Muscle of back (tissue), 11 donors: ENCODE data around the gene EEF1AKMT2. TPM values are rescaled to one million over a fixed set of nuclear protein-coding genes. Genes with fewer than 3 reads are reported as not detected.

Experiments
- DNase-seq, 3 donors: peaks; one replicate each; pipeline versions ENCODE4 v3.0.0 to v3.0.0-alpha.2; 2013
- polyA plus RNA-seq, 10 donors: library from polyadenylated mRNA; unstranded; fragments of 120-200 nt; gene quantifications; one replicate each; pipeline ENCODE4 v1.2.1, GENCODE V29; 2013; ENCODE audit not compliant: insufficient read length in 10 of 10

Gene EEF1AKMT2
- polyA plus RNA-seq, 10 donors: 20.5 to 29.0 (median 23.2) TPM

DNA sequence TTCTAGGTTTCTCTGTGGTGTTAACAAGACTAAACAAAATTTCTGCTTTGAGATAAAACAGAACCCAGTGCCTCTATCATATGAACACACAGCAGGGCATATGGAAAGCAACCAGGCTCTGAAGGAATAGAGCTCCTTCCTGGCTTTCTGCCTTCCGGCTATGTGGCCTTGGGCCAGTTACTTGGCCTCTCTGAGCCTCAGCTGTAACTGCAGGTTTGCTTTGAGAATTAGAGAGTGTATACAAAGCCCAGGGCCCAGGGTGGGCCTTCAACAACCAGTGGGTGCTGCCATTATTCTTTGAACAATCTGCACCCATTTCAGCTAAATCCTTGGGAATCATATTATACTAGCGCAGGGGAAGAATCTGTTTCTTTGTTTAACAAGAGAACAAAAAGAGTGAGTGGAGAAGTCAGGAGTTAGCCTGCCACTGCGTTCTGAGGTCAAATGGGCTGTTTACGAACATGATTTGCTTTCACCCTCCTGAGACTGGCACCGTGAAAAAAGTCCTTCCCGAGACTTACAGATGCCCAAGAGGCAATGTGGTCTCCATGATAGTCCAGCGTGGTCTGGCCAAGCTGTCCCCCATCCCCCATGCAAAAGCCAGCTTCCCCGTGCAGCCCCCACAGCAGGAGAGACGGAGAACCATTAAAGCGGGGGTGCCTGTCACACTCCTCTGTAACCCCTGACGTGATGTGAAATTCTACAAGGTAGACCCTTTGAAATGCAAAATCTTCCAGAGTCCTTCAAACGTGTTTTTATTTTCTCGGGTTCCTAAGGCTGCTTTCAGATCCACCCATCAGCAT is 52.4 kb downstream of the EEF1AKMT2 start:
- DNase-seq: no peak

DNA sequence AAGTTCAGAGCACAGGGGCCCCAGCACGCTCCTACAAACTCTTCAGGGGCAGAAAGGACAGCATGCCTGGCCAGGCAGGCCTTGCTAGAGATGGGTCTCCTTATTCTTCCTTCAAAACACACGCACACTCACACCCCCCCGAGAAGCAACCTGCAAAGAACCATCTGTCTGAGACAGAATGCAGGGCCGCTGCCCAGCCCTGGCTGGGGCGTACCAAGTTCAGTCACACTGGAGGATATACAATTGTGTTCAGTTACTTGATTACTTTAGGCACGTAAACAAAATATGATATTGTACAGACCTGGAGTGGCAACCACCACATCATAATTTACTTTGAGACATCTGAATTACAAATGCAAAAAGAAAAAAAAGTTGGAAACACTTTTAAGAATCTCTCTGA is 53.2 kb downstream of the EEF1AKMT2 start:
- no peak for DNase-seq

- no peak for DNase-seq
Observed at GRCh38 chr10:124737708-124738107, 54.0 kb downstream of the EEF1AKMT2 start.

DNA sequence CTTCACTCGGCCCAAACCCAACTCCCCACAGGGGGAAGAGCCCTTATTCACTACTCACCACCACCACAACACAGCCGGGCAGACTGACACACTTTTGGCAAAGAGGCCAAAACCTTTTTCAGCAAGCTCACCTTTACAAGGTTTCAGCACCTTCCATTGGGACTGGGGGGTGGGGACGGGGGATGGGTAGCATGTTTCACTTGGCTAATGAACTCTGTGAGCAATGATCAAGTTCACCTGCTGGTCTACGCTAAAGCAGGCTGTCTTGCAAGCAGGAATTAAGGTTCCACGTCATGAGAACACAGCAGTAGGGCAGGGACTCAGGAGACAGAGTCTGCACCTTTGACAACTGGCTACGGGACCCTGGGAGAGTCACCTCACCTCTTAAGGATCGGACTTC is 54.5 kb downstream of the EEF1AKMT2 start:
- no peak for DNase-seq

DNA sequence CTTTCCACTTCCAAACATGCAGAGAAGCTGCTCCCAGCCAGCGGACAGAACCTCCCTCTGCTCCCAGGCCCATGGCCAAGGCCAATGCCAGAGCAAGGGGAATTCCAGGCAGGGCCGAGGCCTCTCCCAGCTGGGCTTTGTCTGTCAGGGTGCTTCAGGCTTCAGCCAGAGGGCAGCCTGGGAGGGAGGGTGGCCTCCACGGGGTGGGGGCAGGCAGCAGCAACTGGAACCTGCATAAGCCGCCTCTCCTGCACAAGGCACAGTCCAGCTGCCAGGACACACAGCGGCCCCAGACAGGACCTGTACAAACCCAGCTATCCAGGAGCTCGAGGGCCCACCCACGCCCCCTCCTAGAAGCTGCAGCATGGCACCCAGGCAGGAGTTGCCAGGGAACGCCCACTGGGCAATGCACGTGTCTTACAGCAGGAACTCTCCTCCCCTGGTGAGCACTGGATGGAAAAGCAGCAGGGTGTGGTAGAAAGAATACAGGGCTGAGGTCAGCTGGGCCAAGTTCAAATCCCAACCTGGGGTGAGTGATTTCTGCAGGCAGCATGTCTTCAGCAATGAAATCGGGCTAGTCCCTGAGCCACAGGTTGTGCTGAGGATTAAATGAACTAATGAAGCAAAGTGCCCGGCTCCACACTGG is 55.1 kb downstream of the EEF1AKMT2 start:
- DNase-seq: peak; percentile 68 to 79 (median 71)

DNA sequence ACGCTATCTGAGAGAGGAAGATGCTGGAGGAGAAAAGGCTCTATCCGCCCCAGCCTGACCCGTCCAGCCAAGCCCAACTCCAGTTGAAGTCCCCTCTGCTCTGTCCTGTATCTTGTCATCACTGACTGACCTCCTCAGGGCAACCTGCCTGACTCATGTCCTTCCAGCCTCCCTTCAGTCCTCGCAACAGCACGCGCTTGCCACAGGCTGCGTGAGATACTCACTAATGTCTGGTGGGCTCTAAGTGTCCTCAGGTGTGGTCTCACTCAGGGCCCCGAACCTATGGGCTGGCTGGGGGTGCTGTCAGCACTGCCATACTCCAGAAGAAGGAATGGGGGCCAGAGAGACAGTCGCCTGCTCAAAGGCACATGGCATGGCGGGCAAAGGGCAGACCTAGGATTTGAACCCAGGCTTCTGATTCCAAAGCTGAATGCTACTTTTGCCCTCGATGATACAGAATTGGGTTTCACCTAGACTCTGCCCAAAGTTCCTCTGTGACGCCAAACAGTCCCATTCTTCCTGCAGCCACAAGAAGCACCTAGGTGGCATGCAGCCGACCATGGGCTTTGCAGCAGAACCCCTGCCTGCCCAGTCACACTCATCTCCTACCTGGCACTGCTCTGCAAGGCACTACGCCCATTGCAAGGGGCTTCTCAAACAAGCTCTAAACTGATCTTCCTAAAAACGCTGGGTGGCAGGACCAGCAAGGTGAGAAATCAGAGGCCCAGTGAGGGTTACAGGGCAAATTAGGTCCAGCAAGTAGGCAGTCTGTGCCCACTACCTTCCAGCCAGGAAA is 56.0 kb downstream of the EEF1AKMT2 start:
- no peak for DNase-seq

DNA sequence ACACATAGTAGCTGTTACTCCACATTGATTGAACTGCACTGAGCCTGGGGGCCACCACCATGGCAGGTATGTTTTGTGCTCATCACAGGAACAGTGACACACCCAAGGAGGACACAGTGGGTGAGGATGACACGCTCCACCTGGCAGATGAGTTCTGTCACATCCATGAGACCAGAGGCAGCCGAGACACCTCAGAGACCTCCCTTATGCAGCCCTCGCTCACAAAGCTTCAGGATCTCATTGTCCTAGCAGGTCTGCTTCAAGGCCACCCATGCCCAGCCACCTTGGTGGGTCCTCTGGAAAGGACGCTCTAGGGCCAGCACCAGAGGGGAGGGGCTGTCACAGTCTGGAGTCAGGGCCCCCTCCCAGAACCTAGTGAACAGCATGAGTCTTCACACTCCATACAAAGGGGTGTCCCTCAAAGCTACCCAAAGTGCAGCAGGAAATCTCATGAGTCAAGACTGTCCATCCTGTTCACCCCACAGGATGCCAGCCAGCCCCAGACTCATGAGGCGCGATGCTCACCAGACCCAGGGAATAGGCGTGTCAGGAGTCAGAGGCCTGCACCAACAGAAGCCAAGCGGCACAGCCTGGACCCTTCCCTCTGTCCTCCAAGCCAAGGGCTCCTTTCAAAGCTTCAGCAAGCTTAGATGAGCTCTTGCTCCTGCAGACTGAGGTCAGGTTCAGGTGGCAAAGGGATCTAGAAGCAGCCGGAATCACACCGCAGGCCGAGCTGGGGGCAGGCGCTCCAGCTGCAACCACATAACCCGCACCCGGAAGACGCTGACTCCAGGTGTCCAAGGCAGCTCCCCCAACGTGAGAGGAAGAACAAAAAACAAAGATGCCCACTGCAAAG is 57.1 kb downstream of the EEF1AKMT2 start:
- DNase-seq: no peak

GRCh38 chr10:124733571-124734245 is 58.0 kb downstream of the EEF1AKMT2 start:
- DNase-seq: peak in 1 of 3 donors; percentile 54

- peak in 1 of 3 donors; percentile 54 for DNase-seq
Observed at GRCh38 chr10:124732931-124733570, 58.6 kb downstream of the EEF1AKMT2 start.

DNA sequence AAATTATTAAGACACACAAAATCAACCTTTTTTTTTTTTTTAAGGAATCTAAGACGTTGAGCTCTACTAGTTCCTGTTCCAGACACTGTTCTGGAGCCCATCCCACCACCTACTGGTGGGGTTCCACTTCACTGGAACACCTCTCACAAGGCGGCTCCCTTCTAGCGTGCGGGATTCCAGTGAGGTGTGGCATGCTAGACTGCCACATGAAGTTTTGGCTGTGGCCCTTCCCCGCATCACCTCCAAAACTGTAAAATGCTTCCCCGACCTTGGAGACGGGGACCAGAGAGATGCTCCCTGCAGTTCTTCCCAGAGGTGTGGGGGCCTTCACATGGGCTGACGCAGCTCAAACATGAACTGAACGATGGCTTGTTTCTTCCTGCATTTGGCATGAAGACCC is 60.1 kb downstream of the EEF1AKMT2 start:
- DNase-seq: no peak

DNA sequence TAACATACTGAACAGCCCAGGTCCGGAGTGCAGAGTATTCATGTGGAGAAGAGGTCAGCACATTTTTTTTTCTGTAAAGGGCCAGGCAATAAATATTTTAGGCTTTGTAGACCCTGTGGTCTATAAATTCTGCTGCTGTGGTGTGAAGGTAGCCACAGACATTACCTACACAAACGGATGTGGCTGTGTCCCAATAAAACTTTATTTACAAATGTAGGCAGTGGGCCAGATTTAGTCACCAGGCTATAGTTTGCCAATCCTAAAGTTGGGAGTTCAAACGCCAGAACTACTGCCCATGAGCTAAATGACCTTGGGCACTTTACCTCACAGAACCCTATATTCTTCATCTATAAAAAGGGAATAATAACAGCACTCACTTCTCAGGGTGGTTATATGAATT is 60.9 kb downstream of the EEF1AKMT2 start:
- DNase-seq: no peak

DNA sequence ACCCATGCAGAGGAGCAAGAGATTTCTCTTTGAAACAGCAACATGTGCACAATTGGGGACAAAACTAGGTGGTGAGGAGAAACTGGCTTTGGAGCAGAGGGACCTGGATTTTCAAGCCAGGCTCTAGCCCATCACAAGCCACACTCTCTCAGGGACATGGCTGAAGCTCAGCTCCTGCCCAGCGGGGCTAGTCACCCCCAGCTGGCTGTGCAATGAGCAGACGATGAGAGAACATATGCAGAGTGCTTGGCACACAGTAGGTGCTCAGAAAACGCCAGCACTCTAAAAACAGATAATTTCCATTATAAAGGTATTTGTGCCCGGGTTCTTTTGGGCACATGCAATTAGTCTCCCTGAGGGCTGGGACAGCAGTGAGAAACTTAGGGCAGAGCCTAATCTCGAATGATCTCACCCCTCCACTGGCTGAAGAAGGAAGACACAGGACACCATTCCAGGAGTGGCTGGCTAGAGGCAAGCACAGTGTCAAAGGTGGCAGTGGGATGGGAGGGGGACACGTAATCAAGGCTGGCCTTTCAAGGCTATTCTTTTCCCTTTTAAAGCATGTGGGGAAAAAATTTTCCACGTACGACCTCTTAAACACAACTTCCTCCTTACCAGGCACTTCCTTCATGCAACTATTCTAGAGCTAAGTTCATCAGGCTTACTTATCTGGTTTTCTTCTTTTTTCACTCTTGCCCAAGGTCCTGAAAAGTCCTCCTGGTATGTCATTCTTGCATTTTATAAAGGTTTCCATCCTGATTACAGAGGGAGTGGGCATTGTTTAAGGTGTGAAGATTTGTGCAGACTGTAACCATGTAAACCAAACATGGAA is 62.6 kb downstream of the EEF1AKMT2 start:
- DNase-seq: no peak

- DNase-seq: peak in 2 of 3 donors; percentile 62 to 80
Observed at GRCh38 chr10:124728071-124728829, 63.4 kb downstream of the EEF1AKMT2 start.

DNA sequence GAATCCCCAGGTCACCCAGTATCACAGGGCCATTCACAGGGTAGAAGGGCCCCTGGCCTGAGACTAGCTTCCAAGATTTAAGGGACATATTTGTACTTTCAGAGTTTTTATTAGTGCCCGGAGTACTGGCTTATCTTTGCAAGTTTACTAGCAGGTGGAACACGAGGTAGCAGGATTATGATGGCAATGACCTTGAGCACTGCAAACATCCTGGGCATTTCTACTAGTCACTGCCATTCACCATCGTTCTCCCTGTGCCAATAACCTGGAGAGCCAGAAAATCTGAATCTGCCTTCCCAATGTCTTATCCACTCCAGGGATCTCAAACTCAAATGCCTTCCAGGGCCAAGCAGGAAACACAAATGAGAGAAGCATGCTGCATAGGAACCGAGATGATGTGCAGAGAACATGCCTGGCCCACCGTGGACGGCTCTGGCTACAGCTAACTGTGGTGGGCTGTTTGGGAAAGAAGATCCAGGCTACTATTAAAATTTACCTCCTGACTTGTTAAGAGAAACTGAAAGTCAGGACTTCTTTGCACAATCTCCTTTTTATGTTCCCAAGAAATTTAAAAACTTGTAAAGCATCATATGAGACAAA is 64.2 kb downstream of the EEF1AKMT2 start:
- DNase-seq: no peak

- no peak for DNase-seq
Observed at GRCh38 chr10:124725791-124726190, 65.9 kb downstream of the EEF1AKMT2 start.

GRCh38 chr10:124725171-124725631 is 66.5 kb downstream of the EEF1AKMT2 start:
- no peak for DNase-seq

GRCh38 chr10:124724279-124725027 is 67.2 kb downstream of the EEF1AKMT2 start:
- DNase-seq: no peak
